Stomach (tissue), 4 donors: ENCODE results near the gene SP3.

ENCODE experiments used
- CTCF ChIP-seq, 7 experiments: fragments of 450-650 bp in 4 of 7; fragments of 200-600 bp in 3 of 7; sonication (generic) in 3 of 7; IDR thresholded peaks; one replicate each; pipeline ENCODE4 v1.5.1; 2016 to 2019; ENCODE audit warnings: antibody characterized with exemption in 7 of 7, control low read depth in 2 of 7, mild to moderate bottlenecking in 1 of 7
- EP300 ChIP-seq: sonication (generic); formaldehyde crosslinking; IDR thresholded peaks from one replicate; pipeline ENCODE4 v1.6.1; 2017; ENCODE audit warnings: antibody characterized with exemption
- POLR2AphosphoS5 ChIP-seq, 3 donors: sonication (generic); formaldehyde crosslinking; IDR thresholded peaks; one replicate each; pipeline ENCODE4 v1.6.1; 2016; ENCODE audit warnings: antibody characterized with exemption in 3 of 3

DNA sequence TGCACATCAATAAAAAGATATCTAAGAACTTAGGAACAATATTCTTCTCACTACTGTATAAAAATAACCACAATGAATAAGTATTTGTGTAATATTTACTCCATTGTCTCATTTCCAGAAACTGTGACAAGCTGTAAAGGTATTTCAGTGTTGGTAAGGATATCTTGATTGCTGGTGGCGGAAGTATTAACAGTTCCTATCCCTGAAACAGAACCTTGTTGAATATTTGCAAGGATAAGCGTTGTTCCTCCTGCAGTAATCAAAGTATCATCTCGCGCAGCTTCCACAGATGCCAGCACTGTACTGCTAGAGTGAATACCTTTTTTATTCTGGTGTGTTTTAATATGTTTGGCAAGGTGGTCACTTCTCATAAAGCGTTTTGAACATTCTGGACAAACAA, 55.3 kb downstream of the SP3 start:
- TF ChIP-seq CTCF (IDR thresholded peaks at IDR 0.05): no peak
- no peak for TF ChIP-seq EP300
- TF ChIP-seq POLR2AphosphoS5 (IDR thresholded peaks at IDR 0.05): no peak
